Measurements from ENCODE around the gene TMEM106C. TPM values are rescaled to one million over a fixed set of nuclear protein-coding genes. Genes with fewer than 3 reads are reported as not detected.

TMEM106C gene
- total and polyA plus RNA-seq, 10 of the 15 experiments (the other 5 are each of a cell fraction or from before 2014, with no cell fraction given): 90.2 to 280 (median 161) TPM

GRCh38 chr12:47920913-47921312 is 42.5 kb upstream of the TMEM106C start:
- Histone ChIP-seq H3K36me3 (ENCODE audit: control insufficient read depth in 2 of 2, insufficient read depth in 2 of 2, low read length in 1 of 2) (no peaks in the 10 kb centered on the region), H3K4me1 (ENCODE audit: control insufficient read depth, insufficient read depth, low read length) (no peaks in the 10 kb centered on the region), H3K4me3 (no peak overlapping the region), H3K27me3 (replicated peaks in 1 of 2; ENCODE audit: control insufficient read depth in 2 of 2, insufficient read depth in 2 of 2, low read length in 1 of 2) (peaks cover 0 to 4% of the 10 kb centered on the region in 2 experiments; a peak in 2 of 4 replicates), H3K79me2 (ENCODE audit: control insufficient read depth, insufficient read depth, low read length) (no peaks in the 10 kb centered on the region), H3K9ac (ENCODE audit: control insufficient read depth, insufficient read depth, low read length) (no peak overlapping the region), H3K9me3 (replicated peaks; ENCODE audit: control insufficient read depth, insufficient read depth, low read length) (no peaks in the 10 kb centered on the region), H4K20me1 (ENCODE audit: control insufficient read depth, insufficient read depth) (no peaks in the 10 kb centered on the region), H3K4me2 (ENCODE audit: control insufficient read depth, insufficient read depth) (no peak overlapping the region), H3K27ac (ENCODE audit: control insufficient read depth, insufficient read depth) (no peak overlapping the region), H2AFZ (ENCODE audit: control insufficient read depth, low read depth, low read length) (no peak overlapping the region)
- intact Hi-C loops (cut with micrococcal nuclease; ENCODE audit: unreplicated experiment): no loop called here
- SMC1A ChIA-PET (ENCODE audit: uncharacterized antibody, unreplicated experiment): no interaction called here
- no TSS peak for BruUV-seq (replicated peaks)
- FAIRE-seq (no peak), DNase-seq (ENCODE audit: low read depth, low spot score) (no peak), ATAC-seq (no peak)
- in situ Hi-C loops (cut with MboI): no loop called here
- WGBS (ENCODE audit: insufficient coverage, insufficient replicate concordance, low lambda C conversion rate, missing lambda C conversion rate): 38% methylated on average over 6 of the region's 6 CpGs
- RAD21 ChIA-PET (ENCODE audit: unreplicated experiment): no interaction called here
- POLR2A ChIA-PET: no interaction called here
- CTCF ChIA-PET: no interaction called here
- no peak for TF ChIP-seq IKZF1 (conservative IDR thresholded peaks at IDR 0.05)
- TF ChIP-seq HDAC2 (IDR thresholded peaks at IDR 0.05): no peak
- TF ChIP-seq FOXK2 (IDR thresholded peaks at IDR 0.05): no peak
- TF ChIP-seq JUNB (IDR thresholded peaks at IDR 0.05): no peak
- TF ChIP-seq ZNF384 (IDR thresholded peaks at IDR 0.05; ENCODE audit: borderline replicate concordance, low read depth, low read length): no peak
- TF ChIP-seq PML (IDR thresholded peaks at IDR 0.05; ENCODE audit: low read length): no peak
- no peak for TF ChIP-seq POLR2AphosphoS2 (IDR thresholded peaks at IDR 0.05; ENCODE audit: low read depth, low read length)
- TF ChIP-seq CREM (IDR thresholded peaks at IDR 0.05; ENCODE audit: low read depth): no peak
- TF ChIP-seq SKIL (IDR thresholded peaks at IDR 0.05; ENCODE audit: low read depth, poor library complexity, severe bottlenecking): no peak
- no peak for TF ChIP-seq RFX5 (IDR thresholded peaks at IDR 0.05; ENCODE audit: low read depth, low read length)
- TF ChIP-seq, protein P1, sequence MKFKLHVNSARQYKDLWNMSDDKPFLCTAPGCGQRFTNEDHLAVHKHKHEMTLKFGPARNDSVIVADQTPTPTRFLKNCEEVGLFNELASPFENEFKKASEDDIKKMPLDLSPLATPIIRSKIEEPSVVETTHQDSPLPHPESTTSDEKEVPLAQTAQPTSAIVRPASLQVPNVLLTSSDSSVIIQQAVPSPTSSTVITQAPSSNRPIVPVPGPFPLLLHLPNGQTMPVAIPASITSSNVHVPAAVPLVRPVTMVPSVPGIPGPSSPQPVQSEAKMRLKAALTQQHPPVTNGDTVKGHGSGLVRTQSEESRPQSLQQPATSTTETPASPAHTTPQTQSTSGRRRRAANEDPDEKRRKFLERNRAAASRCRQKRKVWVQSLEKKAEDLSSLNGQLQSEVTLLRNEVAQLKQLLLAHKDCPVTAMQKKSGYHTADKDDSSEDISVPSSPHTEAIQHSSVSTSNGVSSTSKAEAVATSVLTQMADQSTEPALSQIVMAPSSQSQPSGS (IDR thresholded peaks at IDR 0.05; ENCODE audit: low read length): no peak
- TF ChIP-seq HCFC1 (IDR thresholded peaks at IDR 0.05; ENCODE audit: low read length): no peak
- TF ChIP-seq BMI1 (IDR thresholded peaks at IDR 0.05; ENCODE audit: borderline replicate concordance): no peak
- TF ChIP-seq, protein P2, sequence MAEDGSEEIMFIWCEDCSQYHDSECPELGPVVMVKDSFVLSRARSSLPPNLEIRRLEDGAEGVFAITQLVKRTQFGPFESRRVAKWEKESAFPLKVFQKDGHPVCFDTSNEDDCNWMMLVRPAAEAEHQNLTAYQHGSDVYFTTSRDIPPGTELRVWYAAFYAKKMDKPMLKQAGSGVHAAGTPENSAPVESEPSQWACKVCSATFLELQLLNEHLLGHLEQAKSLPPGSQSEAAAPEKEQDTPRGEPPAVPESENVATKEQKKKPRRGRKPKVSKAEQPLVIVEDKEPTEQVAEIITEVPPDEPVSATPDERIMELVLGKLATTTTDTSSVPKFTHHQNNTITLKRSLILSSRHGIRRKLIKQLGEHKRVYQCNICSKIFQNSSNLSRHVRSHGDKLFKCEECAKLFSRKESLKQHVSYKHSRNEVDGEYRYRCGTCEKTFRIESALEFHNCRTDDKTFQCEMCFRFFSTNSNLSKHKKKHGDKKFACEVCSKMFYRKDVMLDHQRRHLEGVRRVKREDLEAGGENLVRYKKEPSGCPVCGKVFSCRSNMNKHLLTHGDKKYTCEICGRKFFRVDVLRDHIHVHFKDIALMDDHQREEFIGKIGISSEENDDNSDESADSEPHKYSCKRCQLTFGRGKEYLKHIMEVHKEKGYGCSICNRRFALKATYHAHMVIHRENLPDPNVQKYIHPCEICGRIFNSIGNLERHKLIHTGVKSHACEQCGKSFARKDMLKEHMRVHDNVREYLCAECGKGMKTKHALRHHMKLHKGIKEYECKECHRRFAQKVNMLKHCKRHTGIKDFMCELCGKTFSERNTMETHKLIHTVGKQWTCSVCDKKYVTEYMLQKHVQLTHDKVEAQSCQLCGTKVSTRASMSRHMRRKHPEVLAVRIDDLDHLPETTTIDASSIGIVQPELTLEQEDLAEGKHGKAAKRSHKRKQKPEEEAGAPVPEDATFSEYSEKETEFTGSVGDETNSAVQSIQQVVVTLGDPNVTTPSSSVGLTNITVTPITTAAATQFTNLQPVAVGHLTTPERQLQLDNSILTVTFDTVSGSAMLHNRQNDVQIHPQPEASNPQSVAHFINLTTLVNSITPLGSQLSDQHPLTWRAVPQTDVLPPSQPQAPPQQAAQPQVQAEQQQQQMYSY (CRISPR knock-in tag; IDR thresholded peaks at IDR 0.05): no peak

All from GM12878 (cell line).